ENCODE results near the gene DOCK9. TPM values are rescaled to one million over a fixed set of nuclear protein-coding genes. Genes with fewer than 3 reads are reported as not detected.
A peak's percentile ranks its signal among the peaks of the same experiment; 100 is the strongest.

DOCK9 gene
- total and polyA plus RNA-seq, 9 of the 15 experiments (the other 6 are each of a cell fraction or from before 2014, with no cell fraction given): 3.5 to 25.3 (median 16.7) TPM

DNA sequence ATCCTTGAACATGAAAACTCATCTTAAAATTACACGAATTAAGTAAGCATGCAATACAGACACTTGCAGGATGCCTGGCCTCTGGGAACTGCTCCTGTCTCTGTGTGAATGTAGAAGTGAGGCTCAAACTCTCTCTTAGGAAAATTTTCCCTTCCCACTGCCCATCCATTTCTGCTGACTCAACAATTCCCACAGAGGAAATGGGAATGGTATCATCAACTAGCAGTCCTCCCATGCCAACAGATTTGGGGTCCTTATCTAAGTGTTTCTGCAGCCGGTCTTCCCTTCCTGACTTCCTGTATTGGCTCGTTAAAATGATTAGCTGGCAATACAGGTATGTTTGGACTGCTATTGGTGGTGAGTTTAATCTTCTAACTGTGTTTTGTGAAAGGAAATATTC is 85.8 kb downstream of the DOCK9 start:
- intact Hi-C loops (cut with micrococcal nuclease) (loop anchor here (10.0 kb wide), 1 partner anchor 133 kb away; no protein-coding TSS in a partner anchor), in situ Hi-C loops (cut with MboI) (no loop called here)
- no peaks in the 10 kb centered on the region for H3K27me3 ChIP-seq (ENCODE audit: control insufficient read depth in 2 of 2, insufficient read depth in 2 of 2, low read length in 2 of 2)
- no TSS peak for BruUV-seq (replicated peaks)
- H3K9ac ChIP-seq (ENCODE audit: insufficient read depth in 1 of 2, low read depth in 2 of 2, low read length in 2 of 2): no peak overlapping the region
- no peaks in the 10 kb centered on the region for H4K20me1 ChIP-seq (replicated peaks; ENCODE audit: control insufficient read depth, insufficient read depth, low read length)
- DNase-seq (ENCODE audit: extremely low read depth in 1 of 4, low spot score in 3 of 4): no peak
- no peak for ATAC-seq
- H3K4me2 ChIP-seq (ENCODE audit: insufficient read depth, low read length): no peak overlapping the region
- 25% methylated on average over 3 of the region's 3 CpGs for WGBS (ENCODE audit: insufficient coverage, low coverage, missing lambda C conversion rate)
- TF ChIP-seq MYBL2 (IDR thresholded peaks at IDR 0.05; ENCODE audit: low read depth) (no peak), MYBL2 (CRISPR knock-in tag; IDR thresholded peaks at IDR 0.05; ENCODE audit: borderline replicate concordance) (no peak), ZKSCAN1 (IDR thresholded peaks at IDR 0.05; ENCODE audit: low read depth, low read length) (no peak), CBFA2T3 (IDR thresholded peaks at IDR 0.05) (peak; percentile 57), ZNF316 (IDR thresholded peaks at IDR 0.05) (peak; percentile 95), TCF3 (CRISPR knock-in tag; IDR thresholded peaks at IDR 0.05) (peak; percentile 40), ESRRA (IDR thresholded peaks at IDR 0.05; ENCODE audit: borderline replicate concordance, low read depth) (no peak), MAFG (tag; conservative IDR thresholded peaks at IDR 0.05) (peak; percentile 89), NFIX (CRISPR knock-in tag; IDR thresholded peaks at IDR 0.05; ENCODE audit: low read depth) (no peak), LARP7 (IDR thresholded peaks at IDR 0.05) (no peak), C11orf30 (IDR thresholded peaks at IDR 0.05; ENCODE audit: low read depth) (peak; percentile 92), MAFK (IDR thresholded peaks at IDR 0.05; ENCODE audit: low read length) (peak; percentile 98), MAFF (IDR thresholded peaks at IDR 0.05; ENCODE audit: low read length) (peak; percentile 97)
- TF ChIP-seq, protein P1, sequence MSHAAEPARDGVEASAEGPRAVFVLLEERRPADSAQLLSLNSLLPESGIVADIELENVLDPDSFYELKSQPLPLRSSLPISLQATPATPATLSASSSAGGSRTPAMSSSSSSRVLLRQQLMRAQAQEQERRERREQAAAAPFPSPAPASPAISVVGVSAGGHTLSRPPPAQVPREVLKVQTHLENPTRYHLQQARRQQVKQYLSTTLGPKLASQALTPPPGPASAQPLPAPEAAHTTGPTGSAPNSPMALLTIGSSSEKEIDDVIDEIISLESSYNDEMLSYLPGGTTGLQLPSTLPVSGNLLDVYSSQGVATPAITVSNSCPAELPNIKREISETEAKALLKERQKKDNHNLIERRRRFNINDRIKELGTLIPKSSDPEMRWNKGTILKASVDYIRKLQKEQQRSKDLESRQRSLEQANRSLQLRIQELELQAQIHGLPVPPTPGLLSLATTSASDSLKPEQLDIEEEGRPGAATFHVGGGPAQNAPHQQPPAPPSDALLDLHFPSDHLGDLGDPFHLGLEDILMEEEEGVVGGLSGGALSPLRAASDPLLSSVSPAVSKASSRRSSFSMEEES (CRISPR knock-in tag; IDR thresholded peaks at IDR 0.05): no peak
- no peaks in the 10 kb centered on the region for H3K9me3 ChIP-seq (replicated peaks; ENCODE audit: control insufficient read depth, insufficient read depth, low read depth, low read length)
- H3K79me2 ChIP-seq (ENCODE audit: control insufficient read depth, insufficient read depth, low read length): no peaks in the 10 kb centered on the region
- no peak overlapping the region for H3K27ac ChIP-seq (ENCODE audit: extremely low read depth, low read depth, low read length)
- POLR2A ChIA-PET: interaction anchor here (0.6 kb wide), 1 partner anchor 1715 kb away, joined by 3 read pairs; no protein-coding TSS in a partner anchor
- FAIRE-seq: no peak
- CTCF ChIA-PET (ENCODE audit: low intra/inter-chr PET ratio): interaction anchor here (1.0 kb wide), 1 partner anchor 142 kb away, joined by 4 read pairs; no protein-coding TSS in a partner anchor
- H3K9me1 ChIP-seq (ENCODE audit: control insufficient read depth, insufficient read depth, low read length): no peaks in the 10 kb centered on the region
- no peak overlapping the region for H3K4me3 ChIP-seq
- H2AFZ ChIP-seq (ENCODE audit: low read depth, low read length): no peak overlapping the region
- peaks cover 15% of the 10 kb centered on the region; the same call in 2 of the 3 replicates for H3K36me3 ChIP-seq (ENCODE audit: control insufficient read depth, insufficient read depth, low read length)
- H3K4me1 ChIP-seq (replicated peaks in 1 of 2; ENCODE audit: control insufficient read depth in 2 of 2, insufficient read depth in 2 of 2, low read length in 2 of 2): no peaks in the 10 kb centered on the region; a peak in 1 of 5 replicates

Data from K562 (cell line).